Measurements from ENCODE around the gene TMUB2.

The TMUB2 gene

DNA sequence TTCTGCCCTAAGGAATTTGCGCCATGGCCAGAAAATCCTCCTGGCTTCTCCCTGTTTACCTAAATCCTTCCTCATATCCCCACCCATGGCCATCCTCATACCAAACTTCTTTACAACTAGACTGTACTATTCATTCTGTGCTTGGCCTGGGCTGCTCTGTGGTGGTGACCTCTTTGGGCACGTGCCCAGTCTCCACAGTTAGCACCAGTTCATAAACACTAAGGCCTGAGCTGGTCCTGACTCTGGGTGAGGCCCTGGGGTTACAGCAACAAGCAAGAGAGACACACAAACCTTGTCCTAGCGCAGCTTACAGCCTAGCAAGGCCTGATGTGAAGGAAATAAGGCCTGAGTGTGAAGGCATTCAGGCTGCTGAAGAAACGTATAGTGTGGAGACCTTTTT lies 16.0 kb downstream of the TMUB2 start:
- no peak for DNase-seq (ENCODE audit: low spot score)

DNA sequence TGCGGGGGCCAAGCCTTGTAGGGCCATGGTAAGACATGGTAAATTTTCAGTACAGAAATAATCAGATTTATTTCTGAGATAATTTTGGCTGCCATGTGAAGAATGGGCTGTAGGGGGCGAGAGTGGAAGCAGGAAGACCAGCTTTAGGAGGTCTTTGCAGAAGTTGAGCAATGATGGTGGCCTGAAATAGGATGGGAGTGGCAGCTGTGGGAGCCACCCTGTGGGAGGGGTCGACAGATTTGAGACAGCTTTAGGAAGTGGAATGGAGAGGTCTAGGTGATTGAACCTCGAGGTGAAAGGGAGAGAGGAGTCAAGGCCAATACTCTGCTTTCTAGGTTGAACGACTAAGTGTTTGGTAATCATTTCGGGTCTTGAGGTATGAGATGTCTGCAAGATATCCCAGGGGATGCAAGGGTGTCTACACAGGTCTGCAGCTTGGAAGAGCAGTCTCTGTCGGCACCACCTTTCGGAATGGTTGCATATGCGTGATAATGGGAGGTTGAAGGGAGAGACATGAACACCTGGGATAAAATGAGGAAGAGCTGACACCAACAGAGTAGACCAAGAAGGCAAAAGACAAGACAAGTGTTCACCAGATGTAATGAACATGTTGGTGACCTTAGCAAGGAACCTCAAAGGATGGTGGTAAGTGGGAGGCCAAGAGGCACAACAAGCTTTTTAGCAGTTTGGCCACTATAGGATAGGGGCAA lies 17.1 kb downstream of the TMUB2 start:
- peak; percentile 71 for DNase-seq (ENCODE audit: low spot score)

DNA sequence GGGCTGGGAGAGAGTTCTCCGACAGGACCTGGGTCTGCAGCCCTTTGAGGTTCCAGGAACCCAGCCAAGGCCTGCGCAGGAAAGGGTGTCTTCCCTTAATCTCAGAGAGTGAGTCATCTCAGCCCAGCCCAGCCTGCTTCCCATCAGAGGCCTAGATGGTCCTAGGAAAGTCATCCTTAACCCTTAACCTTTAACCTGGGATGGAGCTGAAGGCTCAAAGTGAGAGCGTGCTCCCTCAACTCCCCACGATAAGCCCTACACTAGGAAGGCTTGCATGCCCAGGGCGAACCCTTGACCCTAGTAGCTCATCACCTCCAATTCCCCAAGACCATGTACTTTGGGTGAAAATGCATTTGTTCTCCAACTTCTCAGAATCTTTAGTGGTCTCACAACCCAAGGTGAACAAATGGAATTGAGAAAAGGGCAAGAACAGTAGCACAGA lies 17.7 kb downstream of the TMUB2 start:
- DNase-seq (ENCODE audit: low spot score), result no peak

DNA sequence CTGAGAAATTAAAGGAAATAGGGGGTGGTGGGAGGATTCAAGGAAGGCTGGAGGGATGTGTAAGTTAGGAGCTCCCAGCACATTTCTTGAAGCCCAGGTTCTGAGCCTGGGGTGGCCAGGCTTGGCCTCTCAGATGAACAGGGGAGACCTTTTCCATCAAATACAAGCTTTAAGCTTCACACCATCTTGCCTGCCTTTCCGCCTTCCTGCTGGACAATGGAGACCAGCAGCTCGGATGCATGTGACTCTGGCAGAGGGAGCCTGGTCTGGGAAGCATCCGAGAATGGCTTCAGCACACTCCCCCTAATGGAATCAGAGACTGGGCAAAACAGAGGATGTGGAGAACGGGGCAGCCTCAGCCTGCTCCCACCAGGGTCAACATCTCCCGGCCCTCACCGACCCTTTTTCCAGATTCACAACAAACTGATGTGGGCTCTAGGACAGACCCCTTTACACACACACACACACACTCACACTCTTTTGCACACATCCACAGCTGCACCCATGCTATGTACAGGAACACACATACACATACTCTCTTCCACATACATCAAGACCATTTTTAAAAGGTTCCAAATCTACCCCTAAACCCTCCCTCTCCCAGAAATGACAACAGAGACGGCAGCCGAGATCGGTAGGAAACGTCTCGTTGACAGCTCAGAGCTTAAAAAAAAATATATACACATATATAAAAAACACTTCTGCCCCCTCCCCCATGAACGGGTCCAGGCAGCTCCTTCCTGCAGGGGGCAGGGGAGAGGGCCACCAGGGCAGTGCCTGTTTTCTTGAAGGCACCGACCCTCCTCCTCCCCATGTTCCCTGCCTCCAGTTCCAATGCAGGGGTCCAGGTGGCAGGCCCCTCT lies 19.4 kb downstream of the TMUB2 start:
- DNase-seq (ENCODE audit: low spot score), result no peak

DNA sequence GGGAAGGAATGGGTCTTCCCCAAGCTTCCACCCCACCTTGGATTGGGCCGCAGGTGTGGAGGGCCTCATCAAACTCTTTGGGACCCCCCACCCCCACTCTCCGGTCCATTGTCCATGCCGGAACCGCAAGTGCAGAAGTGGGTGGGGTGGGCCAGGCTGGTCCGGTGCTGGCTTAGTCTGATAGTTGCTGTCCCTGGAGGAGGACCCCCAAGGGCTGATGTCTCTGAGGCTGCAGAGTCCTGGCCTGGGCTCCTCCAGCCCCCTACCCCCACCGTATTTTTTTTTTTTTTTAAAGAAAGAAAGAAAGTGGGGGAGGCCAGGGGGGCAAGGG lies 20.0 kb downstream of the TMUB2 start:
- DNase-seq (ENCODE audit: low spot score), result no peak

DNA sequence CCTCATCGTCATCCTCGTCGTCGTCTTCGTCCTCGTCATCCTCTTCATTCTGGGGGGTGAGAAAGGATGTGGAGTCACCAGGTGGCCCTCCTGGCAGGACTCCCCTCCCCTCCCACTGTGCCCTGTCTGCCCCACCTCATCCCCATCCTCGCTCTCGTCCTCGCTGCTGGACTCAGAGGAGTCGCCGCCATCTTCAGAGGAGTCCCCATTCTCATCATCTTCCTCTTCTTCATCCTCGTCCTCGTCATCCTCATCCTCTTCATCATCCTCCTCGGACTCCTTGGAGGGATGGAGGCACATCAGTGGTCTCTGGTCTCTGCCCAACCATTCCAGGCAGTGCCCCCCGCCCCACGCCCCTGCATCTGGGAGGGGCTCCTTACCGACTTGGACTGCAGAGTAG lies 20.5 kb downstream of the TMUB2 start:
- DNase-seq (ENCODE audit: low spot score), result no peak

DNA sequence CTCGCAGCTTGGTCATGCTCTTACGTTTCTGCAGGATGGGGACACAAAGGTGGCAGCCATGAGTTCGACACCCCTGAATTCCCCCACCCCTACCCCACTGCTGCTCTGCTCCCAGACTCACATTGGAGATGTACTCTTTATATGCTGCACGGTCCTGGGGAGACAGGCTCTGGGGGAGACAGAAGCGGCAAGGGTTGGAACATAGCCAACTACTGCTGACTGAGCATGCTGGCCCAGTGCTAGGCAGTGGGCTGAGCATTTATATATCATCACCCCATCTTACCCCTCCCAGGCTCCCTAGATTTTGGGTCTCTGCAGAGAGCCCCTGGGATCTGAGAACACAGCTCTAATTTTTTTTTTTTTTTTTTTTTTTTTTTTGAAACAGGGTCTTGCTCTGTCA lies 21.0 kb downstream of the TMUB2 start:
- no peak for DNase-seq (ENCODE audit: low spot score)

DNA sequence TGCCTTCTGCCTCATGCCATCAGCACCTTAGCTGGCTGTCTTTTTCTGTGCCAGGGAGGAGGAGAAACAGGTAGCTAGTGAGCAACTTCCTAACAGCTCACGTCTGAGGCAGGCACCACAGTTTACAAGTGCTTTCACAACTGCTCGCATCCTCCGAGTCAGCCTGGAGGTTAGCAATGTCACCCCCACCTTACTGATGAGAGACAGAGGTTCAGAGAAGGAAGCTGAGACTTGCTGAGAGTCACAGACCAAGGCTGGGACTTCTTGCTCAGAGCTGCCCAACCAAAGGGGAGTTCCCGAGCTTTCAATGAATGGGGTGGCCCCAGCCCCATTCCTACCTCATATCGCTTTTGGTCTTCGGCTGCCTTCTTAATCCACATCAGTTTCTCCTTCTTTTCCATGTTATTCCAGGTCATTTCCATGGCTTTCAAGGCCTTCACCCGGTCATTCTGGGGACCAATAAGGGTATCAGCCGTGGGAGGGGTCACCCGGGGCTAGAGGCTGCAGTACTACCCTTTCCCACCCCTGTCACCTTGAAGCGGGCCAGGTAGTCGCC lies 23.1 kb downstream of the TMUB2 start:
- DNase-seq (ENCODE audit: low spot score), result no peak

DNA sequence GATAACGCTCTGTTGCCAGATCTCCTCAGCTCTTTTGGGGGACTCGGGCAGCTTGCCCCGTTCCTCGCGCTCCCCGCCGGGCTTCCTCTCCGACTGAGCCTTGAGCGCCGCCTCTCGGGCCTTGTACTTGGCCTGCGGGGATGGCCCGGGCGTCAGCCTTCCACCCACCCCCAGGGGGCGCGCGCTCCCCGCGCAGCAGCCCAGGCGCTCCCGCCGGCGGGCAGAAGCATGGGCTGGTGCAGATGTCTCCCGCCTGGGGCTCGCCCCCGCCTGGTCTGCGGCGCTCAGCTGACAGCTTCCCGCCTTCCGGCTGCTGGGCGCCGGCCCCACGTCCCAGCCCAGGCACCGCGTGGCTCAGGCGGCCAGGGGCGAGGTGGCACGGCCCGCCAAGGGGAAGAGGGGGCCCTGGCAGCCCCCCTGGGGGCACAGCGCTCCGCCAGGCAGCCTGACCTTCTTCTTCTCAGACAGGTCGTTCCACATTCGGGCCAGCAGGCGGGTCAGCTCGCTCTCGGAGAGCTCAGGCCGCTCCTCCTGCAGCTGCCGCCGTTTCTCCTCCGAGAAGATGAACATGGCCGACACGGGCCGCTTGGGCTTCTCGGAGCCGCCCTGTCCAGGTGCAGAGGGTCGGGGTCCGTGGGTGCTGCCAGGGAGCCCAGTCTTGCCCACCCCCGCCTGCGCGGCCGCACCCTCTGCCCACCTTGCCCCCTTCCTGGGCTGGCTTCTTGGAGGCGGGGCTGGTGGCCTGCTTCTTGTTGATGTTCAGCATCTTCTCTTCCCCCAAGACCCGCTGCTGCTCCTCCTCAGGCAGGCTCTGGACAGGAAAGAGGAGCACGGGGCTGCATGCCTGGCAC lies 23.8 kb downstream of the TMUB2 start:
- DNase-seq (ENCODE audit: low spot score), result peak; percentile 91

DNA sequence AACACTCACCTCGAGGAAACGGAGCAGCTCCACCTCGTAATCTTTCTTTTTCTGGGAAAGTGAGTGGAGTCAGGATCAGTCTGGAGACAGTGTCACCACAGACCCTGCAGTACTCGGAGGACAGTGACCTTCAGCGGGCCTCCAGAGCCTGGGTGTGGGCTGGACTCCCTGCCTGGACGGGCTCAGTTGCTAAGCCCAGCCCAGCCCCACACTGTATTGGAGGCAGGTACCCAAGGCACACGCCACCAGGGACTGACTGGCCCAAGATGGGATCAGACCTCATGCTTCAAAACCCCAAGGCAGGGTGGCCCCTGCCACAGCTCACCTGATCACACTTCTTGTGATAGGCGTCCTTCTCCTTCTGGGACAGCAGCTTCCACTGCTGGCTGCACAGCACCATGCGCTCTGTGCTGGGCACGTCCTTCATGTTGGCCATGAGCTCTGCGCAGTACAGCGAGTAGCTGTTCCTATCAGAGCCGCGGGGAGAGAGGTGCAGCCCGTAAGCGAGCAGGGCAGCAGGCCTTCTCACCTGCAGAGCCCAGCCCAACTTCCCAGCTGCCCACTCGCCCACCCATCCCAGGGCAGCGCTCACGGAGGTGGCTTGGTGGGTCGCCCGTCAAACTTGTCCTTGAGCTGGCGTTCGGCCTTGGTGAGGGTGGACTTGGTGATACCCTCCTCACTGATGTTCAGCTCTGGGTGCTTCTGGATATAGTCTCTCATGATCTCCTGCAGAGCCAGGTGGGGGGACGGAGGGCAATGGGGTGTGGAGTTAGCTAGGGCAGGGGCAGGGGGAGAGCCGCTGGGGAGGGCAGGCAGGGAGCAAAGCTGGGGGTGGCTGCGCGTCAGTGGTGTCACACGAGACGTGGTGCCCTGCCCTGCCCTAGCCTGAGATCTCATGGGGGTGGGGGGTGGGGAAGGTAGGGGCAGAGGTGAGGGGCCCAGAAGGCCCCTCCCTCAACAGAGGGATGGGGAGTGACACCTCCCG lies 24.8 kb downstream of the TMUB2 start:
- DNase-seq (ENCODE audit: low spot score), result no peak

DNA sequence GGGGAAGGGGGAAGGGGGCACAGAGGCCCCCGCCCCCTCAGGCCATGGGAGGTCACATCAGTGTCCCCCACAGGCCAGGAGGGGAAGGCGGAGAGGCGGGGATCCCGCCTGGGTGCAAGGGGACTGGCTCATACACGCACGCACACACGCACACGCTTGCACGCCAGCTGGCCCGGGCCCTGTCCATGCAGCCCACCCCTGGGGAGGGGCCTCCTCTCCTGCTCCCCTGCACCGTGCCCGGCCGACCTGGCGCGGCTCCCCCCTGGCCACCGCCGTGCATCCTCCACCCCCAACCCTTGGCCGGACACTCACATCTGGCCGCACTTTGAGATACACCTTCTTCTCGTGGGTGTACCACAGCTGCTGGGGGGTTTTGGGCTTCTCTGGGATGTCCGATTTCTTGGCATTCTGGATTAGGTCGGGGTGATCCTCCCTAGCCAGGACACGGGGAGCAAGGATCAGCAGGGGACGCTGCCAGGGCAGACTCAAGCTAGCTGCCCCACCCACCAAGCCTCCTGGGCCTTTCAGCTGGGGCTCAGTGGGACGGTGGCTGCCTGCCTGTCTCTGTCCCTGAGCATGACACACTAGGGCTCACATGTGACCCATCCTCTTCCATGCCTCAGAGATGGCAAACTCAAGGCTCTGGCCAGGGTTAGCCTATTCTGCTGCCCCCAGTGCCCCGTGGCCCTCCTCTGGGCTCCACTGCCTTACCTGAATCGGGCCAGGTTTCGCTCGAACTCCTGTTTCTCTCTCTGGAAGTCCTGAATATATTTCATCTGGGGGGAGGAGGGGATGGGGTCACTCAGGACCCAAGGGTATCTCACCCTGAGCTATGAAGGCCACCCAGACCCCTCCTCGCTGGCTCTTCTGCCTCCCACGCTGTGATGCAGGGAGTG lies 26.0 kb downstream of the TMUB2 start:
- DNase-seq (ENCODE audit: low spot score), result no peak

DNA sequence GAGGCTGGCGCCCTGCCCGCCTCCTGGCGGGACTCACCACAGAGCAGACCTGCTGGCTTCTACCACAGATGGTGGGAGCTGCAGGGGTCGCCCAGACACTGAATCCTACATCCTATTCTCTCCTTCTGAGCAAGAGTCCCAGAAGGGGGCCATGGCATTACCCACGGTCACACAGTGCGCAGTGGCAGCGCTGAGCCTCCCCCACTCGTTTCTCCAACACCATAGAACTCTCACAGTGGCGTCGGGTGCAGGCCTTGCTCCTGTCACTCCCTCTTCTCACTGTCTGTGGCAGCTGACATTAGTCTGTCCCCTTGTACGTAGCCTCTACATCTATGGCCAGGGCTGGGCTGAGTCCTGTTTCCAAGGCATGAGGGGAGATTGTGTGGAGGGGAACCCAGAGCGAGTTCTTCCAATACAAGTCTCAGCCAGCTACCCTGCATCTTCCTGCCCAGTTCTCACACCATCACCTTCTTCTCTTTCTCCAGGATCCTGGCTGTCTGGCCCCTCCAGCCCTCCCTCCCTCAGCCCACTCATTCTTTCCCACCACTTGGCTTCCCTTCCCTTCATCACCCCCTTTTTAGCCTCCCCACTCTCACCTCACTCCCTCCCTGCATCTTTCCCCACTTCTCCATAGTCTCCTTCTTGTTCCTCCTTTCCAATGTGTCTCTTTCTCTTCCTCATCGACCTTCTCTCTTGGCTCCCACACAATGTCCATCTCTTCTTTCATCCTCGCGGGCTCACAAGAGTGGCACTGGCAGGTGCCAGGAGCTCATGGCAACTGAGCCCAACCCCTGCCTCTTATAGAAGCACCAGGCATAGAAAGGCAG lies 26.8 kb downstream of the TMUB2 start:
- no peak for DNase-seq (ENCODE audit: low spot score)

DNA sequence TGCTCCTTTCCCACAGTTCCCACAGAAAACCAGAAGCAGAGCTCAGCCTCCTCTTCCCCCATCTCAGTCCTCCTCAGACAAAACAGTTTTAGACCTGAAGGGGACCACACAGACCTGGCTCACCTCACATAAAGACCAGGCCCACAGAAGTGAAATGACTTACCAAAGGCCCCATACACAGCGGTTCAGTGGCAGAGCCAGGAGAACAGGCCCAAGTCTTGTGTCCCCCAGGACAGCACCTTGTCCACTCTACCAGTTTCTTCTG lies 27.4 kb downstream of the TMUB2 start:
- no peak for DNase-seq (ENCODE audit: low spot score)

DNA sequence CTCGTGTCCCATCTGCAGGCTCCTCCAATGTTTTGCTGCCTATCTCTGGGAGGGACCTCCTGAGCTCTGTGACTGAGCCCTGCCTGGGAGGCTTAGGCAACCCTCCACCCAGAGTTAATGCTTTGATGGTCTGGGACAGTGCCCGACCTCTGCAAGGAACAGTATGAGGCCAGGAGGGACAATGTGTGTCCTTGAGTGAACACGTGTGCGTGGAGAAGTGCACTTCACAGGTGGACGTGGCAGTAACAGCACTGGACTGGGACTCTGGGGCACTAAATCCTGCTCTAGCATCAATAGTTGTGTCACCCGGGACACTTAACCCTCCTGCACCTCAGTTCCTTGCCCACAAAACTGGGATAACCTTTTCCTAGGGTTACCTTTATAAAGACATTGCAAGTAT lies 28.1 kb downstream of the TMUB2 start:
- DNase-seq (ENCODE audit: low spot score), result no peak

DNA sequence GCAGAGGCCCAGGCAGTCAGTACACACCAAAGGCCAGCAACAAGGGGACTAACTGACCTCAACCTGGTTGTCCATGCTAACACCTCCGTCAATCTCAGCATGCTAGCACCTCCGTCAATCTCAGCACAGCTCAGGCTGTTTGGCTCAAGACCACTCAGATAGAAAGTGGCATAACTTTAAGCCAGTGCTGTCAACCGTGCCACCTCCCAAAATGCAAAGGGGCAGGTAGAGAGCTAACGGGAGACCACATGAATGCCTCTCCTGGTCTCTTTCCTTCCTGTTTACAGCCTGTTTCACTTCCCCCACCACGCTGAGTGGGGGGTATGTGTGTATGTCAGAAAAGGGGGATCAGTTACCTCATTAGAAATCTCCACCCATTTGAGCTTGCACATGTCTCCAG lies 29.4 kb downstream of the TMUB2 start:
- DNase-seq (ENCODE audit: low spot score), result no peak

DNA sequence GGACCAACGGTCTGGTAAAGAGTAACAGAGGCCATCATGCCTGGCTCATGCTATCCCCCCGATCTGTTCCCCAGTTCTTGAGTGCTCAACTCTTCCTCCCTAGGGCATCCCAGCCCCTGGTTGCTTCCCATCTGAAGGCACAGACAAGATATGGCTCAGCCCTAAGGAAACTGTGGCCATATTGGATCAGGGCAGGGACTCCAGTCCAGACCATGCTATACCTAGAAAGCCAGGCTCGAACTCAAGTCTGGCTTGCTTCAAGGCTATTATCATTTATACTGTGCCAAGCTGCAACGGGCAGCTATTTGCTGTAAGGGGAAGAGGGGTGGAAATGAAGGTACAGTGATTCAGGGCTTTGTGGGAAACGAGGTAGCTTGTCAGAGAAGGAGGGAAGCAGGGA lies 29.9 kb downstream of the TMUB2 start:
- DNase-seq (ENCODE audit: low spot score), result no peak

DNA sequence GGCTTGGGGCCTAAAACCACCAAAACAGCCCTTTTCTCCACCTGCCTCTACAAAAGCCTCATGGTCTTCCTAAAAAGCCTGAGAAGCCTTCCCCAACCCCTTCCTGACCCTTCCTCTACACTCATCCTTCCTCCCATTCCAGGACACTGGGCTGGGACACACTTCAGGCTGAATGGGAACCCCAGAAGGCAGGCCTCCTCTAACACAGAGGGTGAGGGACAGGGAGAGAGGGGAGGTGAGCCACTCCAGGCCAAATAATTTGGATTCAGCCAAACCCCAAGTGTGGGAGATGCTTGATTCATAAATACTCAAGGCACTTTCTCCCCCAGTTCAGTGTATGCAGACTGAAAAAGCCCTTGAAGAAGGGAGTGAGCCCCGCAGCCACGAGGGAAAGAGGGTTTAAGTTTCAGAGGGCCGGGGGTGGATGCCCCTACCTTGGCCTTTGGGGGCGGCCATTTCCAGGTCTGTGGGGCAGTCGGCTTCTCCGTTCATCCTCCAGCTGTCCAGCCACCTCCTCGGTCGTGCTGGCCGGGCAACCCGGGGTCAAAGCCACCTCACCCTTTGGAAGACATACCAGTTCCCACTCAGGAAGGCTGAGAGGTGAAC lies 31.1 kb downstream of the TMUB2 start:
- no peak for DNase-seq (ENCODE audit: low spot score)

DNA sequence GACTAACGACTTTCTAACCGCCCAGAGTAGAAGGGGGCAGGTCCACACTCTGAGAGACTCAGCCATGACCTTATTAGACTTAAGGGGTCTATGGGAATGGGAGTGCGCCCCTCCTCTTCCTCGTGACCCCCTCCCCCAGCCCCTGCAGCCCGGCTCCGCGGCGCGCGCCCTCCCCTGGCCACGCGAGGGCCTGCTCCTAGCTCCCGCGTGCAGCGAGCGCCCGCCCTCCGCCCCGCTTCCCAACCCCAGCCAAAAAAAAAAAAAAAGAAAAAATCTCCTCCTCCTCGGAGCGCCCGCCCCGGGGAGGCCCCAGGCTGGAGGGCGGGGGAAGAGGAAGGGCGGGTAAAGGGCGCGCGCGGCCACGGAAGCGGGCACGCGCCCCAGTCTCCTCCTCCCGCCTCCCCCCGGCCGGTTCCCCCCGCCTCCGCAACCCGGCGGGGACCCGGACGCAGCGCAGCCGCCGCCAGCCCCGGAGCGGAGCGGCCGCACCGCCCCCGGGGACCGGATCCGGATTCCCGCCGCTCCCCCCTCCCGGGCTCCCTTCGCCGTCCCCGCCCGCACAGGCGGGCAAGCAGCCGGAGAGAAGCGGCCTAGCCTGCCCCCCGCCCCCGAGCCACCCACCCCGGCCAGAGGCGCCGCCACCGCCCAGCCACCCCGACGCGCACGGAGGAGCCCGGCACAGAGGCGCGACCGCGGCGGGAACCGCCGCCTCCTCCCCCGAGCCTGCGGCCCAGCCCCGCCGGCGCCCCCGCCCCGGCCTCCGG lies 31.8 kb downstream of the TMUB2 start:
- DNase-seq (ENCODE audit: low spot score), result peak; percentile 93
